HPDE6-E6E7 (cell line): ENCODE data around the gene NPDC1.
"Not testable (repeated sequence)": the region's sequence is repeated elsewhere in the genome, so short reads cannot be mapped to it uniquely, and the experiment has no call there.

Source experiments
- DNase-seq: peaks from one replicate; pipeline ENCODE4 v3.0.0; 2011; ENCODE audit warnings: missing footprints; ENCODE audit errors: extremely low spot score

NPDC1 gene

DNA sequence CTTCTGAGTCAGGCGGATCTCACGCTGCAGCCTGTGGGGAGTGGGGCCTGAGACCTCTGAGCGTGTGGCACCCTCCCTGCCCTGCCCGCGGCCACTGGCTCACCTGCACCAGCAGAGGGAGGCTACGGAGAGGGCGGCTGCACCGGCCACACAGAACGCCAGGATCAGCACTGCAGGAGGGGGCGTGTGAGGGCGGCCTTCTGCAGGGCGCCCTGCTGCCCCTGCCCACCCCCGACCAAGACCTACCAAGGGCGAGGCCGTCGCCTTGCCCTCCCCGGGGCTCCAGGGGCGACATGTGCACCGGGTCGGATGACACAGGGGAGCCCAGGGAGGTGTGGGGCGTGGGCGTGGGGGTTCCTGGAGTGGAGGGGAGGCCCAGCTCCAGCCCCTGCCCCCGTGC lies 5.4 kb downstream of the NPDC1 start:
- no peak for DNase-seq

DNA sequence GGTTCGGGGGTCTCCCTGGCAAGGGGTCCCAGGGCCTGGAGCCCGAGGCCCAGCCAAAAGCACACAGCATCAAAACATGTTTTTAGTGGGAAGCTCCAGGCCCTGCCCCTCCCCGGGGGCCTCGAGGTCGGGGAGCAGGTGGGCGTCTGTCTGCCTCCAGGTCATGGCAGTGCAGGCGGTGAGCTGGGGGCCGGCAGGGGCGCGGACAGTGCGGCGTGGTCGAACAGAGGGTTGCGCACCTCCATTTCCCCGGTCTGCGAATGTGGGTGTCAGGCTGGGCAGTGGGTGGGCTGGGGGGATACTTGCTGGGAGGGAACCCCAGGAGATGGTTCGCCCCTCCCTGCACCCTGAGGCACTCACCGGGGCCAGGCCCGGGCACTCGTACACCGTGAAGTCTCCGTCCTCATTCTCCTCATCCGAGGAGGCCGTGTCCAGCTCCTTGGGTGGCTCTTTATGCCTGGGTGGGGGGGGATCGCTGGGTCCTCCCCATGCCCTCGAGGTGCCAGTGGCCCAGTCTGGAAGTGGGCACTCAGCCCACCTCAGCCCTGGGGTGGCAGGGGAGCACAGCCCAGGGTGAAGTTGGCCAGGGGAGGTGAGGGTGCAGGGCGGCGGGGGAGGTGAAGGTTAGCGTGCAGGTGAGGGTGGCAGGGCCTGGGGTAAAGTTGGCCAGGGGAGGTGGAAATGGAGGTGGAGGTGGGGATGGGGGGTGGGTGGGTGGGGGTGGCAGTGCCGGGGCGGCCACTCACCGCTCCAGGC lies 6.2 kb downstream of the NPDC1 start:
- DNase-seq = no peak

DNA sequence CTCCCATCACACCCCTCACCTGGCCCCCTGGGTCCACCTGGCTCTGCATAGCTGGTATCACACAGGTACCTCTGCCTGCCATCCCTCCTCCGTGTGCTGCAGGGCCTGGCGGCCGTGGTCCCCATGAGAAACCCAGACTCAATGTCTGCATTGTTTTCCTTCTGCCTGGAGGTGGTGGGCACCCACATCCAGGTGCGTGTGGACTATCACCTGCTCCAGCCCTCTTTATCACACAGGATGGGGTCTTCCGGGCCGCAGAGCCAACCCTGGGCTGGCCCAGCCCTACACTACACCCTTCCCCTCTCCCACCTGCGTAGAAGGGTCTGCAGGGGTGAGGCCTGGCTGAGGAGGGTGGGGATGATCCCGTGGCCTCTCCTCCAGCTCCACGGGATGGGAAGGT lies 7.1 kb downstream of the NPDC1 start:
- DNase-seq = no peak

DNA sequence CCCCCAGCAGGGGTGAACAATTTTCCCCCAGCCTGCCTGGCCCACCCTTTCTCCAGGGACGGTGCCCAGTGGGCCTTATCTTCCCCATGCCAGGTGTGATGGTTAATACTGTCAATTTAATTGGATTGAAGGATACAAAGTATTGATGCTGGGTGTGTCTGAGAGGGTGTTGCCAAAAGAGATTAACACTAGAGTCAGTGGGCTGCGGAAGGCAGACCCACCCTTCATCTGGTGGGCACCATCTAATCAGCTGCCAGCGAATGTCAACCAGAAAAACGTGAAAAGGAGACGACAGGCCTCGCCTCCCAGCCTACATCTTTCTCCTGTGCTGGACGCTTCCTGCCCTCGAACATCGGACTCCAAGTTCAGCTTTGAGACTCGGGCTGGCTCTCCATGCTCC lies 8.5 kb downstream of the NPDC1 start:
- DNase-seq = no peak

DNA sequence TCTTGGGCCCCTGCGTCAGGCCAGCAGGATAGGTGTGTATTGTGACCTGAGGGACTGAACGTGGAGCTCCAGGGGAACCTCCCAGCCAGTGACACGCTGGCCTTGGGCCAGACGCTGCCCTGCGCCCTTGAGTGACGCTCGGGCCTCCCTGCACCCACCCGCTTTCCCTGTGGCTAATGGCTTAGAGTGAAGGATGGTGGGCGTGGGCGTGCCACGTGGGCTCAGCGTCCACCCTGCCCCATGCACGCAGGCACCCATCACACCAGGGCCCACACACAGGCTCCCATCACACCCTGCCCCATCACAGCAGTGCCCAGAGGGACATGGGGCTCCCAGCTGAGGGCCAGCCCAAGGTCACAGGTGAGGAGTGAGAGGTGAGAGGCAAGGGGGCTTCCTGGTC lies 8.9 kb downstream of the NPDC1 start:
- DNase-seq = no peak

DNA sequence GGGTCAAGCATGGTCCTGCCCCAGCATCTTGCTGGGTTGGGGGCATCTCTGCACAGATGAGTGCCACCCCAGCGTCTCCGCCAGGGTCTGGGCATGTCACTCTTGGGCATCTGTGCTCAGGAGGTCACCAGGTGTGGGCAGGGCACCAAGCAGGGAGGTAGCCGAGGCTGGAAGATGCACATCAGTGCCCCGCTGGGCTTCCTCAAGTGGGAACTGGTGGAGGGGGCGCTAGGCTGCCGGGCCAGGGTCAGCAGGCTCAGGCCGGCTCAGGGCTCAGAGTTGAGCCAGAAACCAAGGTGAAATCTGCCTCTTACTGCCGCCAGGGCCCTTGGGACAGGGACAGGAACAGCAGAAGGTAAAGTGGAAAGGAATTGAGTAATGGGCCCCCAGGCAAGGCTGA lies 10.0 kb downstream of the NPDC1 start:
- no peak for DNase-seq

DNA sequence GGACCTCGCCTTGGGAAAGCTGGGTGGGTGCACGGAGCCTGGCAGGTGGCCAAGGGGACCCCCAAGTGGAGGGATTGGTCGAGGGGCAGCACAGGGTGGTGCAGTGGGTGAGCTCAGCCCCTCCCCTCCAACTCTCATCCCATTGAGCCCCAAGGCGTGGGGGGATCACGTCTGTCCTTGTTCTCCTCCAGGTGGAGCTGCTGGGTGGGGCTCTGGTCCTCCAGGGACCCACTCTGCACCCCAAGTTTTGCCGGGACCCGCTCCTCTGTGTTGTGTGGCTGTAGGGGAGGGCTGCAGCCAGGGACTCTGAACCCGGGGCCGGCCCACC lies 10.5 kb downstream of the NPDC1 start:
- DNase-seq = no peak

DNA sequence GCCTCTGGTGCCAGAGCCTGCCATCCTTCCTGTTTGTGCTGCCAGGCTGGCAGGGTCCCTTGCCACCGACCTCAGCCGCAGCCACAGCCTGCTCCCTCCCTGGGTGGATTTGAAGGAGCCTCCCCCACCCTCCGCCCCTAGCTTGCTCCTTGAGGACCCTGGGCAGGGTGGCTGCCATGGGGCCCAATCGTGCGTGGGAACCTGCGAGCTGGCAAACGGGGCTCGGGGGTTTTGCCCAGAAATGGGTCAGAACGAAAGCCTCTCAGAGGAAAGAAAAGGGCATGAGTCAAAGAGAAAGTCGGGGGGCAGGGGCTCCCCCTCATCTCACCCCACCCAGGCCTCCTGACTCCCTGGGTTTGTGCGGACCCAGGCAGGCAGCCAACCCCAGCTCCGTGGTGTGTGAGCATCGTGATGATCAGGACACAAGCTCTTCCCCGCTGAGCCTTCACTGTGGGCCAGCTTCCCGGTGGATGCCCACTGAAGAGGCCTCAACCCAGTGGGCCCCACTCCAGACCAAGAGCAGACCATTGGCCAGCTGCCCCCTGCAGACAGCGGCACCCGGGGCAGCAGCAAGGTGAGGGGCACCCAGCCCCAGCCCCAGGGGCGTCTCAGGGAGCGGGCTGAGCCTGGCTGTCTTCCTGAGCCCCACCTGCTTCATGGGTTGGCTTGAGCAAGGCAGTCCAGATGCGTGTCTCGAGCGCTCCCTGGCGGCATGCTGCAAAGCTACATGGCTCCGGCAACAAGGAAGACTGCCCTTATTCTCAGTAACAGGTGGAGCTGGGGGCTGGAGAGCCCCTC lies 11.1 kb downstream of the NPDC1 start:
- peak; percentile 89 for DNase-seq

DNA sequence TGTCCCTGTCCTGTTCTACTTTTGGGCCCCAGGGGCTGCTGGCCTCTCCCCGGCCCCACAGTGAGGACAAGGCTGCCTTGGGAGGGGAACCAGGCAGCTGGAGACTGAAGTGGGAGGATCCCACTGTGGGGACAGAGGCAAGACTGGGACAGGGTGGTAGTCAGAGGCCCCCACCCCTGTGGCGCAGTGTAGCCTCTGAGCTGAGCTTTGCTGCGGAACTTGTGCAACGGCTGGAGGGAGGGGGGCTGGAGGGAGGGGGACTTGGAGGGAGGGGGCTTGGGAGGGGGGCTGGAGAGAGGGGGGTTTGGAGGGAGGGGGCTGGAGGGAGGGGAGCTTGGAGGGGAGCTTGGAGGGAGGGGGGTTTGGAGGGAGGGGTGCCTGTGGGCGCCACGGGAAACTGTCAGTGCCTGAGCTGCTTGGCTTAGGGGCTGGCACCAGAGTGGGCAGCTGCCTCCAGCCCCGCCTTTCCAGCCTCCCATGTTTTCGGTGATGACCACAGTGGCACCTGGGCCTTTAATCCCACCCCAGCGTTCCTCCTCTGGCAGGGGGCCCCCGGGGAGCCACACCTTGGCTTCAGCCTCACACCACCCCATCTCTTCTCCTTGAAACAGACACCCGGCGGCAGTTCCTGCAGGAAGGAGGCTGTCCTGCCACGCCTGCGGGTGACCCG lies 11.8 kb downstream of the NPDC1 start:
- no peak for DNase-seq

DNA sequence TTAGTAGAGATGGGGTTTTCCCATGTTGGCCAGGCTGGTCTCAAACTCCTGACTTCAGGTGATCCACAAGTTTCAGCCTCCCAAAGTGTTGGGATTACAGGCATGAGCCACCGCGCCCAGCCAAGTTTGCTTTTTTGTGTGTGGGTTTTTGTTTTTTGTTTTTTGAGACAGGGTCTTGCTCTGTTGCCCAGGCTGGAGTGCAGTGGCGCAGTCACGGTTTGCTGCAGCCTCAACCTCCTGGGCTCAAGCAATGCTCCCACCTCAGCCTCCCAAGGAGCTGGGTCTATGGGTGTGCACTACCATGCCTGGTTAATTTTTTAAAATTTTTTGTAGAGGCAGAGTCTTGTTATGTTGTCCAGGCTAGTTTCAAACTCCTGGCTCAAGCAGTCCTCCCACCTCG lies 12.5 kb downstream of the NPDC1 start:
- not testable (repeated sequence) for DNase-seq

DNA sequence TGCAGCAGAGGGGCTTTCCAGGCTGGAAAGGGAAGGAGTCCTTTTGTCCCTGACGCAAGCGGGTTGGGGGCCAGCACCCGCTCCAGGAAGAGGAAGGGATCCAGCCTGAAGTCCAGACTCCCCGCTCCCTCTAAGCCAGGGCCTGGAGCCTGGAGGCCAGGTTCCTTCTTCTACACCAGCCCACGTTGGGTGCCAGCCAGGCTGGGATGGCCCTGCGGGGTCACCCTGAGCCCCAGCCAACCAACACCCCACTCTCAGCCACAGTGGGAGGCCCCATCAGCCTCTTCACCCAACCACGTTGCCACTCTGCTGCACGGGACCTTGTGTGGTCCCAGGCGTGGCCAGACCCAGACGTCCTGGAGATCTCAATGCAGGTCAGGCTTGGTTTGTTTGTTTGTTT lies 13.1 kb downstream of the NPDC1 start:
- DNase-seq = no peak

DNA sequence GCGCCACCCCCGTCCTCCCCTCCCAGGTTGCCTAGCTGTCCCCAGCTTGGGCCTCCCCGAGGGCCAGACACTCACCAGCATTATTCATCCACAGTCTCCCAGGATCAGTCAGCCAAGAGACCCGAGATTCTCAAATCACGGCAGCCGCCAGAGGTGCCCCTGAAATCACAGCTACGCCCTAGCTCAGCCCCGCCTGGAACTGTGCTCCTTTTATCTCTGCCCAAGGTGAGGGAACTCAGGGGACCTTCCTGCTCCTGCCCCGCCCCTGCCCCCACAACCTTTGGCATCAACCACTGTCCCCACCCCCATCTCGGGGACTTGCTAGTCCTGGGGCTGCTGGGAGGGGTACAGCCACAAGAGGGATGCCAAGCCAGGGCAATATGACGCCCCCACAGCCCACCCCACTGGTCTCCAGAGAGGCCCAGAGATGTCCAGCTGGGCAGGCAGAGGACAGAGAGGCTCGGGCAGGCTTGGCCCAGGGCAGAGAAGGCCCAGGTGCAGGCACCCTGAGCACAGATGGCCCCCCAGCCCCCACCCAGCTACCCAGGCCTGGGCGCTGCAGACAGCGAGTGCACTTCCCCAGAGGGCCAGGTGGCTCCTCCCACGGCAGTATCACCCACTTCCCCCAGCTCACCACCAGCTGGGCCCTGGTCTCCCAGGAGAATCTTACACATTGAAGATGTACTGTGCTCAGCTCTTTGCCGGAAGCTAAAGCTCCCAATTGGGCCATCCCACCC lies 13.9 kb downstream of the NPDC1 start, which contains the start of gene FUT7:
TSS of gene FUT7 (minus strand) at position 185 of the 737 bp plus-strand sequence. CDS start at position 88, 97 bp downstream.
- DNase-seq = no peak

DNA sequence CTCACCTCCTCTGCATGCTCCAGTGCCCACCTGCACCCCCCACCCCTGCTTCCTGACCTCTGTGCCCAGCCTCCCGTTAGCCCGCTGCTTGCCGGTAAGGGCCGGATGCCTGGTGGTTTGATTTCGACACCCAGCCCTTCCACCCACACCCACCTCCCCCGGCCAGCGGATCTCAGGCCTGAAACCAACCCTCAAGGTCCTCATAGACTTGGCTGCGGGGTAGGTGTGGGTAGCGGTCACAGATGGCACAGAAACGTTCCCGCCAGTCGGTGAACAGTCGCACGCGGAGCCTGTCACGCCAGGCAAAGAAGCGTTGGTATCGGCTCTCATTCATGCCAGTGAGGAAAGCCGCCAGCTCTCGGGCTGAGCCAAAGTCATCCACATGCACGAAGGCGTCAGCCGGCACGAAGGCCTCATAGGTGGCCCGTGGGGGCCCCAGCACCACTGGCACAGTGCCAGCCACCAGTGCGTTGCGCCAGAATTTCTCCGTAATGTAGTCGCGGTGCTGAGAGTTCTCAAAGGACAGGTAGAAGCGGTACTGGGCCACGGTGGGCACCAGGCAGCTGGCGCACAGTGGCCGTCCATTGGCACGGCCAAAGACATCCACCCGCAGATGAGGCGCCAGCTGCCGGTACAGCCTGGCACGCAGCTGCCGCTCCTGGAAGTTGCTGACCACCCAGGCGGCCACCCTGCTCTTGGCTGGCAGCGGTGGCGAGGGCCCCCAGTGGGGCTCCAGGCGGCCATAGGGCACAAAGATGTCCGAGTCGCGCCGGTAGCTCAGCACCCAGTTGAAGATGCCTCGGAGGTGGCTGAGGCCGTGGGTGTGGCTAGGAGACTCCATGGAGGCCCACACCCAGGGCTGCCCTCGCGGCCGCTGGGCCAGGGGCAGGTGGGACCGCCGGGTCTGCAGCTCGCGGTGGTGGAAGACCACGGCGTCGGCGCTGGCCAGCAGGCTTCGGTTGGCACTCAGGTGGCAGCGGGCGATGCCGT lies 15.1 kb downstream of the NPDC1 start:
- no peak for DNase-seq

DNA sequence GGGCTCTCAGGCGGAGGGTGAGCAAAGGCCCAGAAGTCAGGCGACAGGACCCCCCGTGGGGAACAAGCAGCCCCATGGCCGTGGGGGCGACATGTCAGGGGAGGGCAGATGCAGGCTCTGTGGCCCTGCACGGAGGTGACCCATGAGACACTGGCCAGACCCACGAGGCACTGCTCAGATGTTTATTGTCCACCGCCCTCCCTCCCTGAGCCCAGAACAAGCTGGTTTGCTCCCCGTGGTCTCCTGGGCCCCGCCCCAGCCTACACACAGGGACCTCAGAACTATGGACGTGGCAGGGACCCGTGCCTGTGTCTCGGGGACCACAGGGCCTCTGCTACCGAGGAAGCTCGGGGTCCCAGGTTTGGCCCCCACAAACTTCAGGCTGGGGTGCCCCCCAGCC lies 16.0 kb downstream of the NPDC1 start:
- no peak for DNase-seq

DNA sequence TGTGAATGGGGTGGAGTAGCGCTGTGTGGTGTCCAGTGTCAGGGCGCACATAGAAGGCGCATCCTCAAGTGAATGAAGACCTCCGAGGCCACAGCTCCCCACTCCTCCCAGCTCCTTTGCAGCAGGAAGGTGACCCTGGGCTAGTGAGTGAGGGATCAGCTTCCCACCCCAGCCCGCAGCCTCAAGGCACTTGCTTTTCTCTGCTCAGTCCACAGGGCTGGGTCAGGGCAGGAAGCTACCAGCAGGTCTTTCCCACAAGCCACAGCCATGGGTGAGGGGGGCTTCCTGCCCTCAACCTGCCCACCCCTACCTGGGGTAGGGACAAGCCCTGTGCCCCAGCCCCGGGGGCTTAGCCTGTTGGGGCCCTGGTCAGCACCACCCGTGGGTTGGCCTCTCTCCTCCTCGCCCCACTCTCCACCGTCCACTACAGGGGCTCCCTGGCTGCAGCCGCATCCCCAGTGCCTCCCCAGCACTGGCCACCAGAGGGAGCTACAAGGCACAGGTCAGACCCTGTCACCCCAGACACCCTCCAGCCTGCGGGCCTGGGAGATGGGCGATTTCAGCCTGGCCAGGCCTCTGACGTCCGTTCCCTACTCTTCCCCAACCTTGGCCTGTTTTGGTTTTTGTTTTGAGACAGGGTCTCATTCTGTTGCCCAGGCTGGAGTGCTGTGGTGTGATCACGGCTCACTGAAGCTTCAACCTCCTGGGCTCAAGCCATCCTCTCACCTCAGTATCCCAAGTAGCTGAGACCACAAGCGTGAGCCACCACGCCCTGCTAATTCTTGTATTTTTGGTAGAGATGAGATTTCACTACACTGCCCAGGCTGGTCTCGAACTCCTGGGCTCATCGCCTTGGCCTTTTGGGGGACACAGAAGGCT lies 16.7 kb downstream of the NPDC1 start:
- DNase-seq = no peak

DNA sequence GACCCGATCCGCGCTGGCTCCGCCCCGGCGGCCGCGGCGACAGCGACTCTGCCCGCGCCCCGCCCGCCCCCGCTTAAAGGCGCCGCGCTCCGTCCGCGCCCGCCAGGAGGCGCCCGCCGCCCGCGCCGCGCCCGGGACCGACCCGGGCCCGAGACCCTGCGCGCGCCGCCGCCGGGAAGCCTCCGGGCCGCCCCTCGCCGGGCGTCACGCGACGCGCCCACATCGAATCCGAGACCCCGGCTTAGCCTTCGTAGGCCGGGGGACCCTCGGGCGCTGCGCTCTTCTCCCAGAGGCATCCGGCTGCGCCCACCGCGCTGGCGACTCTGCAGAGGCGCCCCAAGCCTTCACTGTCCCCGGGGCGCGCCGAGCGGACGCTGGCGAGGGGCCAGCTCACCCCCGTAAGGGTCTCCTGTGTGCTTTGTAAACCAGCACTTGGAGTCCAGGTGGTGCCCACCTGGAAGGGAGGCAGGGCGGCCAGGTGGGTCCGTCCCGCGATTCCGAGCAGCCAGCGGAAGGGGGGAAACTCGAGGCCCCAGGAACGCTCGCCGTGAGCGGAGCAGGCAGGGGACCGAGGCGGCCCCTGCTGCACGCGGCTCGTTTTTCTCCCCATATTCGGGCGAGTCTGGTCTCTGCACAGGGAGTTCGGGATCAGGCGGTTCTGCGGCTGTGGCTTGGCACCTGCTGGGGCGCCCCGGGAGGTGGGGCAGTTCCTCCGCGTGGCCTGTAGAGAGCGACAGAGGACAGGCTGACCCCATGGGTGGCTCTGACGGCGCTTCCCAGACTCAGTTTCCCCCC lies 17.5 kb downstream of the NPDC1 start:
- no peak for DNase-seq

DNA sequence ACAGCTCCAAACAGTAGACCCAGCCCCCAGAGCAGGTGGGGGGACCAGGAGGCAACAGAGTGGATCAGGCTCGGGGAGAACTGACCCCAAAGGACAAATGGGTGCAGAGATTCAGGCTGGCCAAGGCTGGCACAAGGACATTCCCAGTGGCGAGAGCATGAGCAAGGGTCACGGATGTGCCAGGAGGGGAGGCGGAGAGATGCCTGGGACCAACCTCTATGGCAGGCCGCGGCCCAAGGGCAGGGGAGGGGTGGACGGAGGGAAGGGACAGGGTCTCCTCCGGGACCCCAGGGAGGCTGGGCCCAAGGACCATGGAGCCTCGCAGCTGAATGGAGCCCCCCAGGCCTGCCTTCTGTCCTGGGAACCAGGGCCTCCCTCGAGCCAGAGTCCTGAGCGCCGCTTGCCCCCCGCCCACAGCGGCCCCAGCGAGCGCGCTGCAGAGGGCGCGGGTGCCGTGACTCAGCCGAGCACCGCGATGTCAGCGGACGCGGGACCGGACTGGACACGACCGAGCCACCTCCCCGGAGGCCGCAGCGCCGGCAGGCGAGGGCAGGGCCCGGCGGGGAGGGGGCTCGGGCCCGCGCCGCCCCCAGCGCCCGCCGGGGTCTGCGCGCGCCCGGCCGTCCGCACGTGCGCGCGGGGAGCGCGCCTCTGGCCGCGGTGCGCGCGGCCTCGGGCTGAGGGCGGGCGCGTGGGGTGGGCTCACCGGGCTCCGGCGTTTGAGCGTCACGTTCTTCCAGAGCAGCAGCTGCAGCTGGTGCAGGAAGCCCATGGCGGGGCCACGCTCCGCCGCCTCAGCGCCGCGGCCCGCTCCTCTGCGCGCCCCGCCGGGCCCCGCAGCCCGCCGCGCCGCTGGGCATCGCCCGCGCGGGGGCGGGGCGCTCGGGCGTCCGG lies 18.4 kb downstream of the NPDC1 start, which contains the start of gene ABCA2:
TSS of gene ABCA2 (minus strand) at position 869 of the 894 bp plus-strand sequence. CDS start at position 772, 97 bp downstream.
- no peak for DNase-seq

DNA sequence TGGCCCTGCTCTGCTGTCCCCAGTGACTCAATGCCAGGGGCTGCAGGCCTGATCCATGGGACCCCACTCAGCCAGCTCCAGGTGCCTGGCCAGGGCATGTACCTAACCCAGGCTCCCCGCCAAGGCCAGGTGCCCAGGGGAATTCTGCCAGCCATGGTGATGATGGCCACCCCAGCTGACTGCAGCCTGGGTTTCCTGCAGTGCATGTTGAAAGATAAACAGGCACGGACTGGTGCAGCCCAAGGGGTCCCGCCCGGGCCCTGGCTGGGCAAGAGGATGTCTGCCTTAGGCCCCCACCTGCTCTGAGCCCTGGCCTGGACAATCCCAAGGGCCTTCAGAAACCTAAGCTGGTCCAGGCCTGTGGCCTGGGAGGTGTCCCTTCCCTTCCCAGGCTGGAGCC lies 19.1 kb downstream of the NPDC1 start:
- DNase-seq = no peak
